Ishikawa (cell line): ENCODE results near the gene TBC1D32.

Experiments used
- RAD21 ChIP-seq: IDR thresholded peaks from 2 replicates; pipeline ENCODE4 v1.6.1; 2012; ENCODE audit warnings: low read depth
- TAF1 ChIP-seq: IDR thresholded peaks from 2 replicates; pipeline ENCODE4 v1.6.1; 2012; ENCODE audit warnings: low read depth, mild to moderate bottlenecking
- TCF12 ChIP-seq: IDR thresholded peaks from 2 replicates; pipeline ENCODE4 v1.6.1; 2012; ENCODE audit warnings: low read depth
- TF ChIP-seq, protein P1 (sequence below): IDR thresholded peaks from 2 replicates; pipeline ENCODE4 v1.6.1; 2012

The TBC1D32 gene

DNA sequence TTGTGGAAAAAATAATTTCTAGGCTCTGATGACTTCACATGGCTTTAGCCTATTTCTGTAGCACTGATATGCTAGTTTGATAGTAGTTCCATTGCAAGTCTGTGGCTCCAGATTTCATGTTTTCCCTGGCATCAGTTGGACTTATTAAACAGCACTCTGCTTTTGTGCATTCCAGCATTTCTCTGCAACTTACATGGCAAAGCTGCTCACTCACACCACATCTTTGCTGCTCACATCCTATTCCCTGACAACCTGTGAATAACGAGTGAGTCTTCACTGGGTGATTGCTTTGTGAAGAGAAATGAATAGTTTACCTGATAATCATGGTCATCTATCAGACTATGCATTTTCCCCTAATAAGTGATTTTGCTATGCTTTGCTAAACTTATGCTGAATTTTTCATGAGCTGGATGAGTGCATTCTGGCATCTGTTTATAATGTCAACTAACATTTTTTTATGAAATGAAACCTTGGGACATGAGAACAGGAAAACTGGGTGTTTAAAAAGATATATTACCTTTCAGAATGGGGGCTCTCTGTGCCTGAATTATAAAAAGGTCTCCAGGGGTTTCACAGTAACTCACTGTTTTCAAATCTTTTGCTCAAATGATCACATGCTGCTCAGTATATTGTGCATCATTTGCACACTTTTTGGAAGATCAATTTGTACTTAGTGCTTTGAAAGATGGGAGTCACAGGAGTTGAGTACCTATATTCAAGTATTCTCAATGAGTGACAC, 301.8 kb downstream of the TBC1D32 start:
- TF ChIP-seq, protein P1, sequence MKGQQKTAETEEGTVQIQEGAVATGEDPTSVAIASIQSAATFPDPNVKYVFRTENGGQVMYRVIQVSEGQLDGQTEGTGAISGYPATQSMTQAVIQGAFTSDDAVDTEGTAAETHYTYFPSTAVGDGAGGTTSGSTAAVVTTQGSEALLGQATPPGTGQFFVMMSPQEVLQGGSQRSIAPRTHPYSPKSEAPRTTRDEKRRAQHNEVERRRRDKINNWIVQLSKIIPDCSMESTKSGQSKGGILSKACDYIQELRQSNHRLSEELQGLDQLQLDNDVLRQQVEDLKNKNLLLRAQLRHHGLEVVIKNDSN = no peak
- no peak for TF ChIP-seq TCF12
- no peak for TF ChIP-seq TAF1
- TF ChIP-seq RAD21 = no peak
